Measurements from ENCODE around the gene SPINDOC. TPM values are rescaled to one million over a fixed set of nuclear protein-coding genes. Genes with fewer than 3 reads are reported as not detected.

SPINDOC gene
- total RNA-seq, result 19.3 and 21.7 TPM in 2 replicates

GRCh38 chr11:63813035-63813562 is at the start of gene SPINDOC:
Gene SPINDOC, plus strand, starts transcription at chr11:63813456. Its CDS starts 231 bp downstream, at chr11:63813687.

GRCh38 chr11:63768237-63769041 is 44.8 kb upstream of the SPINDOC start, which contains the start of gene ZFTA:
Gene ZFTA, minus strand, starts transcription at chr11:63768775. Its CDS starts 153 bp downstream, at chr11:63768622.

GRCh38 chr11:63838678-63839507 is 25.6 kb downstream of the SPINDOC start, which contains the start of gene MARK2:
Gene MARK2, plus strand, starts transcription at chr11:63839110. Its CDS starts 397 bp downstream, at chr11:63839507.

Other genes with a start within 250 kb of the SPINDOC start
- gene PLAAT3, start 199.0 kb upstream of the SPINDOC start, total RNA-seq, result 3.9 and 5.7 TPM in 2 replicates
- gene ATL3, start 142.1 kb upstream of the SPINDOC start, total RNA-seq, result 52.5 and 65.1 TPM in 2 replicates
- gene RTN3, start 132.0 kb upstream of the SPINDOC start, total RNA-seq, result 71.5 and 76.0 TPM in 2 replicates
- 9.2 and 16.0 TPM in 2 replicates for gene ZFTA, start 44.7 kb upstream of the SPINDOC start, total RNA-seq
- 13.7 and 14.8 TPM in 2 replicates for gene MARK2, start 25.7 kb downstream of the SPINDOC start, total RNA-seq
- 7.4 and 8.6 TPM in 2 replicates for gene RCOR2, start 103.7 kb downstream of the SPINDOC start, total RNA-seq
- 8.8 and 10.6 TPM in 2 replicates for gene NAA40, start 125.5 kb downstream of the SPINDOC start, total RNA-seq
- gene COX8A, start 161.2 kb downstream of the SPINDOC start, total RNA-seq, result 1,094 and 1,254 TPM in 2 replicates
- gene OTUB1, start 173.0 kb downstream of the SPINDOC start, total RNA-seq, result 114 and 130 TPM in 2 replicates
- gene FLRT1, start 222.5 kb downstream of the SPINDOC start, total RNA-seq, result under 0.01 TPM in 1 of 2 replicates, not detected in the other

Measured in bronchus fibroblast of lung (primary cell).